ENCODE measurements around the gene PGS1.

The PGS1 gene

GRCh38 chr17:78469443-78469842 is 91.0 kb downstream of the PGS1 start:
- FAIRE-seq (no peak), DNase-seq (ENCODE audit: low spot score) (no peak)

GRCh38 chr17:78471635-78472034 is 93.2 kb downstream of the PGS1 start:
- FAIRE-seq (no peak), DNase-seq (ENCODE audit: low spot score) (no peak)

GRCh38 chr17:78472035-78472905 is 93.8 kb downstream of the PGS1 start:
- no peak for DNase-seq (ENCODE audit: low spot score)
- FAIRE-seq = no peak

GRCh38 chr17:78473951-78474613 is 95.6 kb downstream of the PGS1 start:
- DNase-seq (ENCODE audit: low spot score) (no peak), FAIRE-seq (no peak)
